Activated T-helper 1 cell treated with anti-CD3 and anti-CD28 coated beads, Interleukin-12 subunit alpha, Interleukin-12 subunit beta, Interleukin-2, Interleukin-4 antibody, amounts not matched to agents 30 ng/mL and 10 ng/mL and 1 ng/mL, durations not matched to agents 14 hours and 24 hours and 36 hours (primary cell): ENCODE data around the gene BACH2. TPM values are rescaled to one million over a fixed set of nuclear protein-coding genes. Genes with fewer than 3 reads are reported as not detected.

ENCODE experiments used
- DNase-seq: peaks from one replicate; pipeline ENCODE4 v3.0.0; 2021; ENCODE audit warnings: low spot score
- H3K27ac Mint-ChIP-seq: one replicate; pipeline ENCODE4 v1.8.0; 2021; ENCODE audit warnings: mild to moderate bottlenecking, mixed read lengths
- H3K27me3 Mint-ChIP-seq: one replicate; pipeline ENCODE4 v1.8.0; 2022; ENCODE audit warnings: mild to moderate bottlenecking, moderate library complexity, mixed read lengths; ENCODE audit not compliant: insufficient read depth
- H3K36me3 Mint-ChIP-seq: one replicate; pipeline ENCODE4 v1.8.0; 2021; ENCODE audit warnings: low read depth, mixed read lengths
- H3K4me1 Mint-ChIP-seq: one replicate; pipeline ENCODE4 v1.8.0; 2021; ENCODE audit warnings: low read depth, mixed read lengths
- H3K4me3 Mint-ChIP-seq: one replicate; pipeline ENCODE4 v1.8.0; 2021; ENCODE audit warnings: mild to moderate bottlenecking, moderate library complexity, mixed read lengths
- H3K9me3 Mint-ChIP-seq: one replicate; pipeline ENCODE4 v1.8.0; 2021; ENCODE audit warnings: mixed read lengths
- intact Hi-C: fragments of 100-400 bp; cut with micrococcal nuclease; formaldehyde crosslinking; loops from one replicate; pipeline ENCODE4 v1.15.1; 2024
- total RNA-seq: library from RNA; stranded (reverse); gene quantifications from 2 replicates; pipeline ENCODE4 v1.2.3, GENCODE V29; 2022

Gene BACH2
- total RNA-seq, 1 donor from 2014 or later: 68.1 TPM

- H3K4me1 Mint-ChIP-seq: peaks cover 71% of the 10 kb centered on the region
- DNase-seq: no peak
- H3K36me3 Mint-ChIP-seq: peaks cover 20% of the 10 kb centered on the region
- no peaks in the 10 kb centered on the region for H3K9me3 Mint-ChIP-seq
- intact Hi-C loops: loop anchor here (1.0 to 5.0 kb wide), 4 partner anchors 13 to 287 kb away; no protein-coding TSS in a partner anchor
- H3K4me3 Mint-ChIP-seq: no peak overlapping the region
- H3K27ac Mint-ChIP-seq: peak overlapping the region; percentile 29
- H3K27me3 Mint-ChIP-seq: peaks cover 2% of the 10 kb centered on the region
Observed at GRCh38 chr6:90190131-90190530, 106.5 kb downstream of the BACH2 start.

DNA sequence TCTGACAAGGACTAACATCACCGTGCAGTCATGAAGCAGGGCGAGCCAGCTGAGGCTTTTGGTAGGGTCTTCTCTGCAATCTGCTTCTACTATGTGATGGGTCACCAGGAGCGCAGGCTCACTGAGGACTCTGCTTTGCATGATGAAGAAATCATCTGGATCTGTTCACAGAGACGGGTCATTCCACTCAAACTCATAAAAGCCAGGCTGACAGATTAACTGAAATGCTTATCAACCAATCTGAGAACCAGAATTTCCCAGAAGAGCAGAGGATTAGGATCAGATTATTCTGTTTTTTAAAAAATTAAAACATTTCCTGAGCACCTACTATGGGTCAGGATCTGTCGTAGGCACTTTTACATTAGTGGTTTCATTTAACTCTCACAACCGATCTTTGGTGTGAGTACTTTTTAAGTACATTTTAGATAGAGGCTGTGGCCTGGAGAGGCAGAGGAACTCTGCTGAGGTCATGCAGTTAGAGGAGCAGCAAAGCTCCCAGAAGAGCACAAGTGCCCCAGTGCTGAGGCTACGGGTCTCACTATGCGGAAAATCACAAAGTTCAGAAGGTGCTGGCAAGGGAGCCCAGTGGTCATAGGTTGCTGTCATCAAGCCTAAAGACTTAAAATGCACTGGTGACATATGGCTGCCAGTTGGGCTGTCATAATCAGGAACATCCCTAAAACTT lies 109.1 kb downstream of the BACH2 start:
- H3K27me3 Mint-ChIP-seq: no peaks in the 10 kb centered on the region
- intact Hi-C loops: loop anchor here (1.0 to 5.0 kb wide), 3 partner anchors 8 to 235 kb away; no protein-coding TSS in a partner anchor
- DNase-seq: no peak

GRCh38 chr6:90186637-90187371 lies 109.8 kb downstream of the BACH2 start:
- peak overlapping the region; percentile 89 for H3K27ac Mint-ChIP-seq
- DNase-seq: no peak
- H3K9me3 Mint-ChIP-seq: no peaks in the 10 kb centered on the region
- H3K27me3 Mint-ChIP-seq: no peaks in the 10 kb centered on the region
- peak overlapping the region; percentile 78 for H3K4me3 Mint-ChIP-seq
- peaks cover 70% of the 10 kb centered on the region for H3K4me1 Mint-ChIP-seq
- intact Hi-C loops: loop anchor here (1.0 to 5.0 kb wide), 3 partner anchors 8 to 235 kb away; no protein-coding TSS in a partner anchor
- H3K36me3 Mint-ChIP-seq: peaks cover 19% of the 10 kb centered on the region

More for the DNA sequence above, 109.1 kb downstream of the BACH2 start:
- H3K36me3 Mint-ChIP-seq: peaks cover 18% of the 10 kb centered on the region
- peak overlapping the region; percentile 78 for H3K4me3 Mint-ChIP-seq
- H3K4me1 Mint-ChIP-seq: peaks cover 71% of the 10 kb centered on the region
- H3K27ac Mint-ChIP-seq: peak overlapping the region; percentile 90
- no peaks in the 10 kb centered on the region for H3K9me3 Mint-ChIP-seq

DNA sequence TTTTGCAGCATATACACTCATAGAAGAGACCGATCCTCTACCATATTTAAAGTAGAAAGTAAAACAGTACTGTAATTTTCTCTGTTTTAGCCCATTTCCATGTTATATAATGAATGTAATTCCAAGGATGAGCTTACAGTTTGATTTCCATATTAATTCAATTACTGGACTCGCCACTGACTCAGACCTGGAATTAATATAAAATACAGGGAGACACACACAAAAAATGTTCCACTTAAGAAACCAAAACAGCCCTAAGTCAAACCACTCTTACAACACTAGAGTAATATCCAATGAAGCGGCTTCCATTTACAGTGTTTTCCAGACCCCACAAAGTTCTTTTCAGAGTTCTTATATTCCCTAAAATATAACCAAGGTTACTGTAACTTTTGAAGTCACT lies 110.6 kb downstream of the BACH2 start:
- H3K9me3 Mint-ChIP-seq: no peaks in the 10 kb centered on the region
- no peaks in the 10 kb centered on the region for H3K27me3 Mint-ChIP-seq
- no peak for DNase-seq
- peaks cover 21% of the 10 kb centered on the region for H3K36me3 Mint-ChIP-seq
- peaks cover 68% of the 10 kb centered on the region for H3K4me1 Mint-ChIP-seq
- intact Hi-C loops: loop anchor here (2.0 to 5.0 kb wide), 2 partner anchors 99 to 234 kb away; no protein-coding TSS in a partner anchor
- H3K4me3 Mint-ChIP-seq: peak overlapping the region; percentile 78
- peak overlapping the region; percentile 67 for H3K27ac Mint-ChIP-seq

DNA sequence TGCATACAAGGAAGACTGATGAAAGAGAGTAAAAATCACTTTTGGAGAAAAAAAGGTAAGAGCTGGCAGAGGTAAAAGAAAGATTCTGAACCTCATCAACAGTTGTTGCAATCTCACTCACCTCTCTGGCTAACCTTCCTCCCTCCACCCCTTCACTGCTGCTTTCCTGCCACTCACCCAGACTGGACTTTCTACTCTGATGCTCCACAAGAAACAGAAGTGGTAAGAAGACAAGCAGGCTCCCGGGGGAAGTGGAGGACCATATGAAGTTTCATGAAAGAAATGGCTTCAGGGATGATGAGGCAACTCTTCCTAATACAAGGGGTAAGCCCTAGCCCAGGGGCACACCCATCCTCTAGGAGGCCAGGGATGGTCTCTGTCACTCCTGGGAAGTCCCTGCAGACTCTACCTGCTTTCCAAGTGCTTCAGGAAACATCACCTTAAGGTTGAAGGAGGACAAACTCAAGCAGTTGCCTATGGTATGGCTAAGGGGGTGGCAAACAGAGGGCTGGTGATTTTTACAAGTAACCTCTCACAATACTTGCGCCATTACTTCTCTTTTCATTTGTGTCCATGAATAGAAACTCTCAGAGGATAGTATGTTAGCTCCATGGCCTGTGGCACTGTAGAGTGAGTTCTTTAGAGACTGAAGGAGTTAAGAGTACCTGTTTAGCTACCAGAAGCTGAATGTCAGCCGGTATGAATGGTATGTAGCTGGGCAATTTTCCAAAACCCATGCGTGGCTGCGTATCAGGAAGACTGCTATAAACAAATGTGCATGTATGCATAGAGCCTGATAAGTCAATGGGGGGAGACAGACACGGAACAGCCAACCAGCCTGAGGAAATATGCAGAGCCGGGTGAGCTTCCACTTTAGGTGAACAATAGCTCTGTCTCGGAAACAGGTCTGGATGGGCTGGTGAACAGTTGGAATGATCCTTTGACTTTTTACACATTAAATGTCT lies 112.0 kb downstream of the BACH2 start:
- intact Hi-C loops: loop anchor here (5.0 kb wide), 1 partner anchor 232 kb away; no protein-coding TSS in a partner anchor
- Mint-ChIP-seq H3K36me3 (peaks cover 20% of the 10 kb centered on the region), H3K4me3 (no peak overlapping the region), H3K9me3 (no peaks in the 10 kb centered on the region), H3K4me1 (peaks cover 55% of the 10 kb centered on the region), H3K27ac (no peak overlapping the region), H3K27me3 (no peaks in the 10 kb centered on the region)
- no peak for DNase-seq

DNA sequence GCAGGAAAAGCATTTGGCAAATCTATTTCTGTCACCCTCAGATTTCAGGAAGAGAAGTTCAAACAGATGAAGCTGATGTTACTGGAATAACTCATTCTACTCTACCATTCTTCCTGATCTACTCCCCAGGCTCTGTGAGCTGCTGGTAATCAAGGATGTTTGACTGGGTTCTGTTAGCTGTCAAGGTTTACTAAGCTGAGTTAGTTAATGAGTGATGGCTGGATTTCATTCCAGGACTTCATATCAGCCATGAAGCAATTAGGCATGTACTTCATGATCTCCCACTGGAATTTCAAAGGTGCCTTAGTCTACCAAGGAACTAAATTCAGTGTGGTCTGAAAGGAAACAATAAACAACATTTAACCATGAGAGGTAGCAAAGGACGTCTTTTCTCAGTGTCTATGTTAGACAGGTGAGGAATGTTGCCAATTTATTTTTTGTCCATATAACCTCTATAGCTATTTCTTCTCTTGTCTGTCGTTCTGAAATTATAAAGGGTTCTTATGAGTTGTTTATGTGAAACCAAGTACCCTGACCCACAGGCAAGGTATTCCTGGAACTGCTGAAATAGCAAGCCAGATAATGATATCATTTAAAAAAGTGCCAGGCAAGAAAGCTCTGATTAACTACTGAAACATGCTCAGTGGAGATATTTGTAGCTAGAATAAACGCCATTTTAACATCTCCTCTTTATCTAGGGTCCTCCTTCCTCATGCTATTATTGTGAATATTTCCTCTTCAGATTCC lies 112.9 kb downstream of the BACH2 start:
- H3K27ac Mint-ChIP-seq: no peak overlapping the region
- no peaks in the 10 kb centered on the region for H3K9me3 Mint-ChIP-seq
- H3K27me3 Mint-ChIP-seq: no peaks in the 10 kb centered on the region
- peaks cover 61% of the 10 kb centered on the region for H3K4me1 Mint-ChIP-seq
- H3K36me3 Mint-ChIP-seq: peaks cover 17% of the 10 kb centered on the region
- peak overlapping the region; percentile 7 for H3K4me3 Mint-ChIP-seq
- no peak for DNase-seq
- intact Hi-C loops: no loop called here

DNA sequence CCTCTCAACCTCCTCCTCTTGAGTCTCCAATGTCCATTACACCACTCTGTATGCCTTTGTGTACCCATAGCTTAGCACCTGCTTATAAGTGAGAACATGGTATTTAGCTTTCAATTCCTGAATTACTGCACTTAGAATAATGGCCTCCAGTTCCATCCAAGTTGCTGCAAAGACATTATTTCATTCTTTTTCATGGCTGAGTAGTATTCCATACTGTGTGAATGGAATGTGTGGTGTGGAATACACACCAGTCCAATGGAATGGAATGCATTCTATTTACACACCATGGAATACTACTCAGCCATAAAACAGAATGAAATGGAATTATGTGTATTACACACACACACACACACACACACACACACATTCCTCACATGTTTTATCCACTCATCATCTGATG lies 116.1 kb downstream of the BACH2 start:
- no peaks in the 10 kb centered on the region for H3K9me3 Mint-ChIP-seq
- H3K36me3 Mint-ChIP-seq: peaks cover 17% of the 10 kb centered on the region
- intact Hi-C loops: no loop called here
- peaks cover 69% of the 10 kb centered on the region for H3K4me1 Mint-ChIP-seq
- H3K27me3 Mint-ChIP-seq: no peaks in the 10 kb centered on the region
- no peak for DNase-seq
- H3K4me3 Mint-ChIP-seq: no peak overlapping the region
- no peak overlapping the region for H3K27ac Mint-ChIP-seq

DNA sequence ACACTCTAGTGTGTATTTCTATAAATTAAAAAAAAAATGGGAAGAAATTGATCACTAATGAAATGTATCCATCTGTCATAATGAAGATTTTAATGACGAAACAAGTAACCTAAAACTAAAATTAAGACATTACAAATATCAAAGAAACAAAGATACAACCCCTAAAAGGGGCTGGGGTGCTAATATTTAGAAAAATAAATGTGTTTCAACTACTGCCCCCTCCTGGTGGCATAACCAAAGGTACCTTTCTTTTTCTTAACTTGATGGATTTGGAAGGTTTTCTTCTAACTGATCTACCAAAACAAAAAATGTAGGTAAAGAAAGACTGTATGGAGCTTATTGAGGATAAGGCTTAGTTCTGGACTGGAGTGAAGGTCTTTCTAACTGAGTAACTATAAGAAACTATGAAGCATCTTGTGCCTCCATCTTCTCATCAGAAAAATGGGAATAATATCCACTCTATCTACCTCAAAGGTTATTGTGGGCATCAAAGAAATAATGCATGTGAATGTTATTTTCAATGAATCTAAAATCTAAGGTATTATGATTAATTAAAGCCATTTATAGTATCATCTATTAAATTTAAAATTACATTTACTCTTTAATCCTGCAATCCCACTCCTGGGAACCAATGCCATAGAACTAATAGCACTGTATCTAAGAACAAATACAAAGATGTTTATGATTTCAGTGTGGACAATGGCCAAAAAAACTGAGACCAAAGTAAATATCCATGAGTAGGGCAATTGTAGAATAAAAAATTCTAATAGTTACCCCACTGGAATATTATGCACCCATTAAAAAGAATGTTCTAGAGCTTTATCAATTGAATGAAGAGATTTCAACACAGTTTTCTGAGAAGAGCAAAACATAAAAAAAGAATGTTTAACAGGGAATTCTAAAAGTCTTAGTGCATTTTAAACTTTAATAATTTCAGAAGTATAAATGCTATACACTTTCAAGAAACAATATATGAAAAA lies 117.2 kb downstream of the BACH2 start:
- DNase-seq: no peak
- peaks cover 13% of the 10 kb centered on the region for H3K36me3 Mint-ChIP-seq
- H3K27ac Mint-ChIP-seq: no peak overlapping the region
- no peaks in the 10 kb centered on the region for H3K27me3 Mint-ChIP-seq
- no peaks in the 10 kb centered on the region for H3K9me3 Mint-ChIP-seq
- no peak overlapping the region for H3K4me3 Mint-ChIP-seq
- peaks cover 69% of the 10 kb centered on the region for H3K4me1 Mint-ChIP-seq
- intact Hi-C loops: loop anchor here (1.0 to 5.0 kb wide), 2 partner anchors 8 to 53 kb away; no protein-coding TSS in a partner anchor

- no peaks in the 10 kb centered on the region for H3K9me3 Mint-ChIP-seq
- H3K36me3 Mint-ChIP-seq: peaks cover 8% of the 10 kb centered on the region
- intact Hi-C loops: loop anchor here (1.0 to 5.0 kb wide), 3 partner anchors 54 to 106 kb away; no protein-coding TSS in a partner anchor
- peak overlapping the region; percentile 16 for H3K4me3 Mint-ChIP-seq
- no peak for DNase-seq
- H3K4me1 Mint-ChIP-seq: peaks cover 64% of the 10 kb centered on the region
- H3K27ac Mint-ChIP-seq: peak overlapping the region; percentile 59
- H3K27me3 Mint-ChIP-seq: no peaks in the 10 kb centered on the region
Observed at GRCh38 chr6:90178384-90178855, 118.2 kb downstream of the BACH2 start.

- peaks cover 67% of the 10 kb centered on the region for H3K4me1 Mint-ChIP-seq
- peak overlapping the region; percentile 16 for H3K4me3 Mint-ChIP-seq
- H3K27ac Mint-ChIP-seq: peak overlapping the region; percentile 59
Observed at GRCh38 chr6:90177544-90178383, 118.9 kb downstream of the BACH2 start.

More at GRCh38 chr6:90177544-90178383, 118.9 kb downstream of the BACH2 start:
- intact Hi-C loops: loop anchor here (1.0 to 5.0 kb wide), 8 partner anchors 8 to 237 kb away; no protein-coding TSS in a partner anchor
- H3K9me3 Mint-ChIP-seq: no peaks in the 10 kb centered on the region
- no peak for DNase-seq
- H3K27me3 Mint-ChIP-seq: no peaks in the 10 kb centered on the region
- H3K36me3 Mint-ChIP-seq: peaks cover 8% of the 10 kb centered on the region
